ENCODE data around the gene ZNRF3.

The ZNRF3 gene

DNA sequence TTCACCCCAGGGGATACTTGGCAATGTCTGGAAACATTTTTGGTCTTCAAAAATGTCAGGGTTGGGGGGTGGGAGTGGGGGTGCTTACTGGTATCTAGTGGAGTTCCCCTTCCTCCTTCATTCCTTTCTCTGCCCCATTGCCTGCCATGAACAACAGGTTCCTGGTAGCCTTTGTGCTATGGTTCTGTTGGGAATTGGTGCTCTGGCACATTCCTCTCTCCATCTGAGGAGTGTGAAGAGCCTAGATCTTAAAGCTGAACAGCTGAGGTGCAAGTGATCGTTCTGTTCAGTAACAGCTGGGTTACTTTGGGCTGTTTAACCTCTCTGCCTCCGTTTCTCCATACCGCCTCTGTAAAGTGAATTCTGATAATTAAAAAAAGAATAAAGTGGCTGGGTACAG, 114.0 kb downstream of the ZNRF3 start:
- ChIA-PET CTCF (no interaction called here), POLR2A (ENCODE audit: low non-redundant PET) (no interaction called here)
- no peak for DNase-seq (ENCODE audit: low spot score)
- no peak overlapping the region for H3K27ac ChIP-seq
- TF ChIP-seq, protein P1, sequence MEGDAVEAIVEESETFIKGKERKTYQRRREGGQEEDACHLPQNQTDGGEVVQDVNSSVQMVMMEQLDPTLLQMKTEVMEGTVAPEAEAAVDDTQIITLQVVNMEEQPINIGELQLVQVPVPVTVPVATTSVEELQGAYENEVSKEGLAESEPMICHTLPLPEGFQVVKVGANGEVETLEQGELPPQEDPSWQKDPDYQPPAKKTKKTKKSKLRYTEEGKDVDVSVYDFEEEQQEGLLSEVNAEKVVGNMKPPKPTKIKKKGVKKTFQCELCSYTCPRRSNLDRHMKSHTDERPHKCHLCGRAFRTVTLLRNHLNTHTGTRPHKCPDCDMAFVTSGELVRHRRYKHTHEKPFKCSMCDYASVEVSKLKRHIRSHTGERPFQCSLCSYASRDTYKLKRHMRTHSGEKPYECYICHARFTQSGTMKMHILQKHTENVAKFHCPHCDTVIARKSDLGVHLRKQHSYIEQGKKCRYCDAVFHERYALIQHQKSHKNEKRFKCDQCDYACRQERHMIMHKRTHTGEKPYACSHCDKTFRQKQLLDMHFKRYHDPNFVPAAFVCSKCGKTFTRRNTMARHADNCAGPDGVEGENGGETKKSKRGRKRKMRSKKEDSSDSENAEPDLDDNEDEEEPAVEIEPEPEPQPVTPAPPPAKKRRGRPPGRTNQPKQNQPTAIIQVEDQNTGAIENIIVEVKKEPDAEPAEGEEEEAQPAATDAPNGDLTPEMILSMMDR (conservative IDR thresholded peaks at IDR 0.05; ENCODE audit: low read depth): no peak

DNA sequence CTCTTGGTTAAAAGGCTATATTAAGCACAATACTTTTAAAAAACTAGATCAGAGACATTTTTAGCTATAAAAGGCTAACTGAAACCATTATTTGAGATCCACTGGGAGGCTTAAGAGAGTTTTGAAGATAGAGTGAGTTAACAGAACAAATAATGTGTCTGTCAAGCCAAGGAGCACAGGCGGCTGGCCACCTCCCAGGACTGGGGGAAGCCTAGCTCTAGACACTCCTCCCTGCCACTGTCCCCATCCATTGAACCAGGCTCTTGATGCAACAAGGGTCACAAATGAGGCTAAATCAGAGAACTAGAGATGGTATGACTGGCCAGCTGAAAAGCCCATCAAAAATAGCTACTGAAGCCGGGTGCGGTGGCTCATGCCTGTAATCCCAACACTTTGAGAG, 115.3 kb downstream of the ZNRF3 start:
- no peak for DNase-seq (ENCODE audit: low spot score)
- H3K27ac ChIP-seq: no peak overlapping the region
- TF ChIP-seq, protein P1 (conservative IDR thresholded peaks at IDR 0.05; ENCODE audit: low read depth): no peak
- ChIA-PET CTCF (no interaction called here), POLR2A (ENCODE audit: low non-redundant PET) (no interaction called here)

DNA sequence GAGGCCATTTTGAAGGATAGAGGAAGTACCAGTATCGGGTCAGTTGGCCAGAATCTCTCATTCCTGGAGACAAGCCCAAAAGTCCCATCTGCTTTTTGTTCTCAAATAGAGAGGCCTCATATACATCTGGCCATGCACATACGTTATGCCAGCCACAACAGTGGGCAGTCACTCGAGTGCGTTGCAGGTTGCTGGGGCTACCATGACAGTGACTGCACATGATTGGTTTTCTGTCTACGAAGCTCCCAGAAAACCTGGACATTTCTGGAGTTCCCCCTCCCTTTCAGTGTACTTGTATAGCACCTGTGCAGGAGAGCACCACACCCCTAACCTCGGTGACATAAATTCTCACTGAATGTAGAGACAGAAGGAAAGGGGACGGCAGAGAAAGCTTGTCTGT, 116.1 kb downstream of the ZNRF3 start:
- ChIA-PET CTCF (interaction anchor here (0.6 kb wide), 1 partner anchor 14 kb away, joined by 6 read pairs; no protein-coding TSS in a partner anchor), POLR2A (ENCODE audit: low non-redundant PET) (no interaction called here)
- TF ChIP-seq, protein P1 (conservative IDR thresholded peaks at IDR 0.05; ENCODE audit: low read depth): no peak

DNA sequence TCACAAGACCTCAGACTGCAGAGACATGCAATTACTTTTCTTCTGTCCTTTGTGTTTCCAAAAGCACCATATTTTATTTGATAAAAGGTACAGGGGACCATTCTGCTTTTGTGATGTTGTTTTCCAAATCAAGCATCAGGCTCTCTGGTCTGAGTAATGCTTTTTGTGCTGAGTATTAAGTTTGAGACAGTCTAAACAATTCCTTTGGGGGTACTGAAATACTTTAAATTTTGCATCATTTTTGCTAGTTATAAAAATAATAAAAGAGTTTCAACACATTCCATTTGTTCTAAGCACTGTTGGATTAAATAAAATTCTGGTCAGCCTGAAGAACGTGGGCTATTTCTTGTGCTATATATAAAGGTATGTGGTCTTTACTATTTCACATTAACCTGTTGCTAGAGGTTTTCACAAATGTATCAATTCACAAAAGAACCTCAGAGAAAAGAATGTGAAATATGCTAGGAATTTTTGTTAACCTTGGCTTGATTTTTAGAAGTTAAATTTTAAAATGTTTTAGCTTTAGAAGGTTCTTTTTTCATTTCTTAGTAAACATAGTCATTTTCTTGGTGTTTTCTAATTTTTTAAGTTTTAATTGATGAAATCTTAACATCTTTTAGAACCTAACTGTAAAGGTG, 116.7 kb downstream of the ZNRF3 start:
- CTCF ChIA-PET: no interaction called here
- TF ChIP-seq, protein P1 (conservative IDR thresholded peaks at IDR 0.05; ENCODE audit: low read depth): no peak
- no peak overlapping the region for H3K27ac ChIP-seq
- no peak for DNase-seq (ENCODE audit: low spot score)
- POLR2A ChIA-PET (ENCODE audit: low non-redundant PET): no interaction called here

More for the DNA sequence above, 116.1 kb downstream of the ZNRF3 start:
- DNase-seq (ENCODE audit: low spot score): no peak
- H3K27ac ChIP-seq: no peak overlapping the region

DNA sequence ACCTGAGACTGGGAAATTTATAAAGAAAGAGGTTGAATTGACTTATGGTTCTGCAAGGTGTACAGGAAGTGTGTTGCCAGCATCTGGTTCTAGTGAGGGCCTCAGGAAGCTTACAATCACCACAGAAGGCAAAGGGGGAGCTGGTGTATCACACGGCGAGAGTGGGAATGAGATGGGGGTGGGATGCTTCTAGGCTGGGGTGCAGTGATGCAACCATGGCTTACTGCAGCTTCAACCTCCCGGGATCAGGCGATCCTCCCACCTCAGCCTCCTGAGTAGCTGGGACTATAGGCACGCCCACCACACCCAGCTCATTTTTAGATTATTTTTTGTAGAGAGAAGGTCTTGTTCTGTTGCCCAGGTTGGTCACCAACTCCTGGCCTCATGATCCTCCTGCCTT, 117.3 kb downstream of the ZNRF3 start:
- DNase-seq (ENCODE audit: low spot score): no peak
- TF ChIP-seq, protein P1 (conservative IDR thresholded peaks at IDR 0.05; ENCODE audit: low read depth): no peak
- POLR2A ChIA-PET (ENCODE audit: low non-redundant PET): no interaction called here
- CTCF ChIA-PET: interaction anchor here (0.6 kb wide), 1 partner anchor 69 kb away, joined by 4 read pairs; no protein-coding TSS in a partner anchor
- no peak overlapping the region for H3K27ac ChIP-seq

DNA sequence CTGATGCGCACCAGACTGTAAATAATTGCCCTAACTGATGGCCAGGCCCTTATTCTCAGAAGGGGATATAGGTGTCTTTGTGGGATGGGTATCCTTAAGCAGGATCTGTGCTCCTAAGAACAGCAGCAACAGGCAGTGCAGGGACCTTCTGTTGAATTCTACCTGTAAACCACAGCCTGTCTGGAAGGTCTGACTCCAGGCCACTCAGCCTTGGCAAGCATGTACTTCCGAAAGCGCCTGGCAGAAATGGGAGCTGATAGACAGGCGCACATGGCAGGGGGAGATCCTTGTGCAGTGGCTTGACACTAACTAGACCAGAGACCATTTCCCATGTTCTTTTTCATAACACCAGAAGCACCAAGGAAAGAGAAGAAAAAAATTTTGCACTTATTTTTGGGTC, 119.2 kb downstream of the ZNRF3 start:
- no peak for DNase-seq (ENCODE audit: low spot score)
- ChIA-PET POLR2A (ENCODE audit: low non-redundant PET) (no interaction called here), CTCF (no interaction called here)
- TF ChIP-seq, protein P1 (conservative IDR thresholded peaks at IDR 0.05; ENCODE audit: low read depth): no peak
- H3K27ac ChIP-seq: no peak overlapping the region
